Endothelial cell of umbilical vein (primary cell): ENCODE data around the gene NPLOC4. TPM values are rescaled to one million over a fixed set of nuclear protein-coding genes. Genes with fewer than 3 reads are reported as not detected.

ENCODE experiments used
- BruUV-seq: library from RNA; stranded (reverse); fragments of 400-500 nt; replicated peaks from 2 replicates; lab custom pipeline; 2021; lab: Mats Ljungman, UMichigan
- CTCF ChIA-PET: fragments of 300-600, 350-600 bp; sonication (Branson Sonifier 250); formaldehyde crosslinking; loops from one replicate; lab custom pipeline; 2021; ENCODE audit warnings: antibody characterized with exemption, inconsistent platforms; lab: Charles Lee
- POLR2A ChIA-PET: fragments of 300-600, 350-600 bp; sonication (Branson Sonifier 250); formaldehyde crosslinking; loops from one replicate; lab custom pipeline; 2021; ENCODE audit warnings: antibody characterized with exemption, inconsistent platforms; lab: Charles Lee
- DNase-seq: peaks from one replicate; pipeline ENCODE4 v3.0.0-alpha.2; 2011; ENCODE audit warnings: low read depth, low spot score
- FAIRE-seq: peaks from 2 replicates; lab custom pipeline; 2011; peaks lifted over from hg19 to GRCh38; lab: Jason Lieb, UNC
- H2AFZ ChIP-seq: 2 replicates; pipeline ENCODE4 v1.6.0; 2012; ENCODE audit warnings: low read depth, low read length, control low read depth, inconsistent platforms
- H3K27ac ChIP-seq: 2 replicates; pipeline ENCODE4 v1.5.1; 2011; ENCODE audit warnings: low read depth, mild to moderate bottlenecking, control low read depth, low read length, moderate library complexity; ENCODE audit not compliant: insufficient read depth
- H3K27me3 ChIP-seq, 2 experiments: 2 replicates each; pipeline versions ENCODE4 v1.6.0 to v1.6.1; 2011; ENCODE audit warnings: low read length in 2 of 2, mixed read lengths in 1 of 2; ENCODE audit not compliant: control insufficient read depth in 2 of 2, insufficient read depth in 2 of 2
- H3K36me3 ChIP-seq, 2 experiments: 2 replicates in 1 of 2; 3 replicates in 1 of 2; pipeline ENCODE4 v1.5.1; 2011; ENCODE audit warnings: low read length in 2 of 2, mild to moderate bottlenecking in 1 of 2, moderate library complexity in 1 of 2; ENCODE audit not compliant: control insufficient read depth in 2 of 2, insufficient read depth in 2 of 2; ENCODE audit errors: extremely low read depth in 1 of 2
- H3K4me1 ChIP-seq: 3 replicates; pipeline ENCODE4 v1.5.1; 2011; ENCODE audit warnings: mild to moderate bottlenecking, low read length; ENCODE audit not compliant: control insufficient read depth, insufficient read depth; ENCODE audit errors: extremely low read depth
- H3K4me2 ChIP-seq: 2 replicates; pipeline ENCODE4 v1.6.1; 2011; ENCODE audit warnings: low read length, control low read depth, mixed read lengths; ENCODE audit not compliant: insufficient read depth
- H3K4me3 ChIP-seq, 3 experiments: fragments of 200-600 bp in 1 of 3; sonication (generic), shearing (Covaris generic) in 1 of 3; replicated peaks in 1 of 3; 2 replicates each; pipeline ENCODE4 v1.5.1; 2011 to 2016; ENCODE audit warnings: control low read depth in 3 of 3, low read length in 3 of 3, mild to moderate bottlenecking in 2 of 3, inconsistent platforms in 1 of 3, low read depth in 1 of 3, moderate library complexity in 1 of 3; ENCODE audit not compliant: insufficient read depth in 1 of 3
- H3K79me2 ChIP-seq: 2 replicates; pipeline ENCODE4 v1.6.0; 2012; ENCODE audit warnings: low read length, inconsistent platforms; ENCODE audit not compliant: control insufficient read depth, insufficient read depth
- H3K9ac ChIP-seq: replicated peaks from 2 replicates; pipeline ENCODE3; 2011; ENCODE audit warnings: low read length, control low read depth; ENCODE audit not compliant: insufficient read depth; ENCODE audit errors: extremely low read depth
- H3K9me1 ChIP-seq: replicated peaks from 3 replicates; pipeline ENCODE4 v1.6.0; 2011; ENCODE audit warnings: mild to moderate bottlenecking, low read length; ENCODE audit not compliant: control insufficient read depth, insufficient read depth; ENCODE audit errors: extremely low read depth
- H3K9me3 ChIP-seq: replicated peaks from 2 replicates; pipeline ENCODE4 v1.5.1; 2012; ENCODE audit warnings: low read length, inconsistent platforms; ENCODE audit not compliant: control insufficient read depth, insufficient read depth
- H4K20me1 ChIP-seq: replicated peaks from 2 replicates; pipeline ENCODE3; 2011; ENCODE audit warnings: mild to moderate bottlenecking, low read length; ENCODE audit not compliant: control insufficient read depth, insufficient read depth; ENCODE audit errors: extremely low read depth
- CTCF ChIP-seq, 2 donors: IDR thresholded peaks; 1 replicate in 1 of 2; 2 replicates in 1 of 2; pipeline ENCODE4 v1.5.1; 2011; ENCODE audit warnings: low read length in 2 of 2, mild to moderate bottlenecking in 2 of 2, moderate library complexity in 2 of 2, control low read depth in 1 of 2, inconsistent platforms in 1 of 2, low read depth in 1 of 2; ENCODE audit not compliant: insufficient read depth in 1 of 2; ENCODE audit errors: extremely low read depth in 1 of 2
- EZH2 ChIP-seq: IDR thresholded peaks from 2 replicates; pipeline ENCODE4 v1.6.1; 2012; ENCODE audit warnings: borderline replicate concordance, low read depth, mild to moderate bottlenecking, moderate library complexity, low read length, inconsistent platforms; ENCODE audit not compliant: severe bottlenecking
- FOS ChIP-seq: IDR thresholded peaks from 2 replicates; pipeline ENCODE4 v1.6.1; 2011; ENCODE audit warnings: mild to moderate bottlenecking, low read length, moderate library complexity, borderline replicate concordance; ENCODE audit not compliant: insufficient read depth
- GATA2 ChIP-seq: IDR thresholded peaks from 2 replicates; pipeline ENCODE4 v1.7.0; 2011; ENCODE audit warnings: low read depth, mild to moderate bottlenecking, moderate library complexity, mixed read lengths, low read length; ENCODE audit not compliant: insufficient read length, insufficient read depth
- JUN ChIP-seq: IDR thresholded peaks from 2 replicates; pipeline ENCODE4 v1.6.1; 2011; ENCODE audit warnings: borderline replicate concordance, low read depth; ENCODE audit not compliant: insufficient read length, insufficient read depth
- MAX ChIP-seq: IDR thresholded peaks from 2 replicates; pipeline ENCODE4 v1.6.1; 2011; ENCODE audit not compliant: insufficient read depth, insufficient read length
- MYC ChIP-seq: IDR thresholded peaks from one replicate; pipeline ENCODE4 v1.6.1; 2011; ENCODE audit warnings: mild to moderate bottlenecking, low read depth, low read length
- POLR2A ChIP-seq: IDR thresholded peaks from 2 replicates; pipeline ENCODE4 v1.6.1; 2012; ENCODE audit warnings: low read depth, mild to moderate bottlenecking, control low read depth, low read length
- POLR2AphosphoS5 ChIP-seq: IDR thresholded peaks from 2 replicates; pipeline ENCODE4 v1.6.1; 2012; ENCODE audit warnings: low read depth, mild to moderate bottlenecking, control low read depth, low read length, moderate library complexity; ENCODE audit not compliant: insufficient read depth
- dilution Hi-C: fragments of 300-500 bp; cut with MboI; formaldehyde crosslinking; loops from one replicate; pipeline ENCODE4 v1.15.0; 2019; ENCODE audit warnings: low sequenced_read_pairs; ENCODE audit not compliant: extremely low pct_ligation_motif_present
- intact Hi-C: fragments of 100-400 bp; cut with micrococcal nuclease; formaldehyde crosslinking; loops from one replicate; pipeline ENCODE4 v1.10.0; 2022
- polyA plus RNA-seq, 4 experiments: library from polyadenylated mRNA; depleted of rRNA in 3 of 4; stranded (reverse) in 3 of 4; unstranded in 1 of 4; fragments of >200 nt; gene quantifications; 2 replicates each; pipeline versions ENCODE4 v1.2.1 to v1.2.3, GENCODE V29; 2011 to 2012; ENCODE audit warnings: missing spikeins in 1 of 4
- total RNA-seq: library from RNA; stranded (reverse); gene quantifications from 2 replicates; pipeline ENCODE4 v1.2.3, GENCODE V29; 2021

Gene NPLOC4
- total and polyA plus RNA-seq, 2 donors (not counting 3 experiments of a cell fraction or from before 2014, with no cell fraction given) = 150 to 175 TPM

- H3K27me3 ChIP-seq = peaks cover 5 to 18% of the 10 kb centered on the region in 2 experiments
- dilution Hi-C loops (no loop called here), intact Hi-C loops (no loop called here)
- no peak overlapping the region for H2AFZ ChIP-seq
- no peak overlapping the region for H3K4me2 ChIP-seq
- BruUV-seq = no TSS peak
- TF ChIP-seq CTCF (IDR thresholded peaks at IDR 0.05; ENCODE audit: extremely low read depth in 1 of 2, insufficient read depth in 1 of 2, low read depth in 1 of 2, low read length in 2 of 2) (no peak), POLR2AphosphoS5 (no peak), EZH2 (no peak), FOS (no peak), MAX (no peak), JUN (no peak), POLR2A (no peak), MYC (no peak), GATA2 (no peak)
- no peak for FAIRE-seq
- ChIA-PET CTCF (interaction anchor here (0.7 to 2.5 kb wide), 7 partner anchors 8 to 286 kb away, joined by 3 to 11 read pairs (median 4); no protein-coding TSS in a partner anchor), POLR2A (no interaction called here)
- no peaks in the 10 kb centered on the region for H3K9me1 ChIP-seq
- no peaks in the 10 kb centered on the region for H4K20me1 ChIP-seq
- peaks cover 2 to 29% of the 10 kb centered on the region in 2 experiments for H3K36me3 ChIP-seq
- peaks cover 3% of the 10 kb centered on the region for H3K4me1 ChIP-seq
- H3K27ac ChIP-seq = no peak overlapping the region
- no peak overlapping the region for H3K4me3 ChIP-seq
- H3K79me2 ChIP-seq = no peaks in the 10 kb centered on the region
- DNase-seq = no peak
- H3K9ac ChIP-seq = no peak overlapping the region
- no peaks in the 10 kb centered on the region for H3K9me3 ChIP-seq
Observed at GRCh38 chr17:81538651-81539570, 98.0 kb downstream of the NPLOC4 start.
